Duodenal mucosa (tissue), 2 donors: ENCODE results near the gene ZNF804A.

Experiments
- H3K27ac ChIP-seq: one replicate; pipeline ENCODE4 v1.7.0; 2013; ENCODE audit warnings: low read depth, low read length
- H3K27me3 ChIP-seq, 2 donors: one replicate each; pipeline ENCODE4 v1.7.0; 2013; ENCODE audit warnings: low read length in 2 of 2, control low read depth in 1 of 2; ENCODE audit not compliant: insufficient read depth in 2 of 2, control insufficient read depth in 1 of 2
- H3K36me3 ChIP-seq, 2 donors: one replicate each; pipeline ENCODE4 v1.7.0; 2013; ENCODE audit warnings: low read length in 2 of 2, control low read depth in 1 of 2; ENCODE audit not compliant: insufficient read depth in 2 of 2, control insufficient read depth in 1 of 2
- H3K4me1 ChIP-seq, 2 donors: one replicate each; pipeline ENCODE4 v1.7.0; 2013; ENCODE audit warnings: low read length in 2 of 2, control low read depth in 1 of 2; ENCODE audit not compliant: insufficient read depth in 2 of 2, control insufficient read depth in 1 of 2
- H3K4me3 ChIP-seq, 2 donors: one replicate each; pipeline ENCODE4 v1.7.0; 2013; ENCODE audit warnings: low read length in 2 of 2, low read depth in 1 of 2
- H3K9ac ChIP-seq, 2 donors: one replicate each; pipeline ENCODE4 v1.7.0; 2013; ENCODE audit warnings: low read length in 2 of 2, low read depth in 1 of 2
- H3K9me3 ChIP-seq, 2 donors: one replicate each; pipeline ENCODE4 v1.7.0; 2013; ENCODE audit warnings: low read length in 2 of 2, control low read depth in 1 of 2; ENCODE audit not compliant: control insufficient read depth in 1 of 2

ZNF804A gene

DNA sequence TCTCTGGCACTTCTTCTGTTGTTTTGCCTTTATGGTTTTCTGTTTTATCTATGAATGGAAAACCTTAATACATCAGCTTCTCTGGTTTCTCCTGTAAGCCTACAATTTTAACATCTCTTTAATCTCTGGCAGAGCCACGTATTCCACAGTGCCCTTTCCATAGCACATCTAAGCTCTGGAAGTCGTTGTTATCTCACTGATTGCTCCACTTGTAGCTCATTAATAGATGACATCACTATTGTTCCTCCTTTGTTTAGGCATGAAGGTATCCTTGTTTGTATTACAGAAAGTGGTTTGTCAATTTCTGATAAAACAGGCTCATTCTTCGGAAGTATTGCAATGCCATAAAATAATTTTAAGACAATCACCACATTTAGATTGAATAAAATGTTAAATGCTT is 185.2 kb downstream of the ZNF804A start:
- H3K9ac ChIP-seq = no peak overlapping the region
- no peaks in the 10 kb centered on the region for H3K36me3 ChIP-seq
- no peaks in the 10 kb centered on the region for H3K27me3 ChIP-seq
- H3K4me1 ChIP-seq = no peaks in the 10 kb centered on the region
- H3K4me3 ChIP-seq = no peak overlapping the region
- no peaks in the 10 kb centered on the region for H3K9me3 ChIP-seq
- no peak overlapping the region for H3K27ac ChIP-seq

DNA sequence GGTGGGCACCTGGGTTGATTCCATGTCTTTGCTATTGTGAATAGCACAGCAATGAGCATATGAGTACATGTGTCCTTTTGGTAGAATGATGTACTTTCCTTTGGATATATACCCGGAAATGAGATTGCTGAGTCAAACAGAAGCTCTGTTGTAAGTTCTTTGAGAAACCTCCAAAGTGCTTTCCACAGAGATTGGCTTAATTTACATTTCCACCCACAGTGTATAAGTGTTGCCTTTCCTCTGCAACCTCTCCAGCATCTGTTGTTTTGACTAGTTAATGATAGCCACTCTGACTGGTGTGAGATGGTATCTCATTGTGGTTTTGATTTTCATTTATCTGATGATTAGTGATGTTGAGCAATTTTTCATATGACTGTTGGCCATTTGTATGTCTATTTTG is 194.8 kb downstream of the ZNF804A start:
- Histone ChIP-seq H3K4me1 (no peaks in the 10 kb centered on the region), H3K9ac (no peak overlapping the region), H3K9me3 (peaks cover 0 to 2% of the 10 kb centered on the region in 2 donors)

DNA sequence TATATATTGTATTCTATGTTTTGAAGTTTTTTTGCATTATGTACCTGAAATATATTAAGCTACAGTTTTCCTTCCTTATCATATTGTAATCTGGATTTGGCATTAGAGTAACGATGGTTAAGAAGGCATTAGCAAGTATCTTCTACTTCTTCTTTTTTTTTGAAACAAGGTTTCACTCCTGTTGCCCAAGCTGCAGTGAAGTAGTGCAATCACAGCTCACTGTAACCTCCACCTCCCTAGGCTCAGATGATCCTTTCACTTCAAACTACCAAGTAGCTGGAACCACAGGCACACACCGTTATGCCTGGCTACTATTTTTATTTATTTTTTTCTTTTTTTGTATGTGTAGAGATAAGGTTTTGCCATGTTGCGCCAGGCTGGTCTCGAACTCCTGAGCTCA is 201.1 kb downstream of the ZNF804A start:
- Histone ChIP-seq H3K9ac (no peak overlapping the region), H3K4me3 (no peak overlapping the region), H3K9me3 (no peaks in the 10 kb centered on the region), H3K36me3 (no peaks in the 10 kb centered on the region), H3K27ac (no peak overlapping the region), H3K4me1 (no peaks in the 10 kb centered on the region), H3K27me3 (no peaks in the 10 kb centered on the region)

More for the DNA sequence above, 194.8 kb downstream of the ZNF804A start:
- no peak overlapping the region for H3K27ac ChIP-seq
- no peak overlapping the region for H3K4me3 ChIP-seq
- no peaks in the 10 kb centered on the region for H3K27me3 ChIP-seq
- no peaks in the 10 kb centered on the region for H3K36me3 ChIP-seq

DNA sequence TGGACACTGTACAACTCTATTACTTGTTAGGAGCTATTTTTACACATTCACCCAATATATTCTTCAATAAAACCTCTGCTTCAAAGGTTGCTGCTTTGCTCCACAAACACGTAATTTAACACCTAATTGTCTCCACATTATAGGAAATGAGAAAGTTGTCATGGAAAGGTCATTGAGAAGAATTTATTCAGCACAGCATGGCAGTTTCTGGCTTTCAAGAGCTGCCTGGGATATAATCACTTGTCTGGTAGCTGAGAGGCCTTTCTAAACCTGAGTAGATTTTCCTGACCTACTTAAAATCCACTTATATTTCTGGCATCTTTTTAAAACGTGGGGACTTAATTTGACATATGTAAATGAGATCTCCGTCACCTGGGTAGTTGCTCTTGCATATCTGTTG is 216.1 kb downstream of the ZNF804A start:
- Histone ChIP-seq H3K9me3 (no peaks in the 10 kb centered on the region), H3K36me3 (no peaks in the 10 kb centered on the region), H3K27ac (no peak overlapping the region), H3K9ac (no peak overlapping the region), H3K27me3 (no peaks in the 10 kb centered on the region), H3K4me3 (no peak overlapping the region), H3K4me1 (no peaks in the 10 kb centered on the region)

DNA sequence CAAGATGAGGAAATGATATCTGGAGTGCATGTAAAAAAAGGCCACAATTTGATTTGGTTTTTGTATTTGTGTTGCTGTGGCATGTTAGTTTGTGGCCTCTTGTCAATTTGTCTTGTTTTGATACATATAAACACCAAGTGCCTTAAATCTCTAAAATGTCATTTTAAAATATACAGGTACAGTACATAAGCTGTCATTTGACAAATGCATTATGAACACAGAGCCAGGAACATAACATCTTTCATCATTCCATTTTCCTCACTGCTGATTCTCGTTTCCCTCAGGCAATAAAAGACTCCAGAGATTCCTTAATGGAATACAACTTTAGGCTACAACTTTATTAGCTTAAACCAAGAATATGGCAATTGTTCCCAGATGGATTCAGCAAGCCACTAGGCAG is 217.5 kb downstream of the ZNF804A start:
- no peaks in the 10 kb centered on the region for H3K9me3 ChIP-seq
- H3K4me3 ChIP-seq = no peak overlapping the region
- H3K27me3 ChIP-seq = no peaks in the 10 kb centered on the region
- no peak overlapping the region for H3K27ac ChIP-seq
- no peak overlapping the region for H3K9ac ChIP-seq
- no peaks in the 10 kb centered on the region for H3K36me3 ChIP-seq
- no peaks in the 10 kb centered on the region for H3K4me1 ChIP-seq

DNA sequence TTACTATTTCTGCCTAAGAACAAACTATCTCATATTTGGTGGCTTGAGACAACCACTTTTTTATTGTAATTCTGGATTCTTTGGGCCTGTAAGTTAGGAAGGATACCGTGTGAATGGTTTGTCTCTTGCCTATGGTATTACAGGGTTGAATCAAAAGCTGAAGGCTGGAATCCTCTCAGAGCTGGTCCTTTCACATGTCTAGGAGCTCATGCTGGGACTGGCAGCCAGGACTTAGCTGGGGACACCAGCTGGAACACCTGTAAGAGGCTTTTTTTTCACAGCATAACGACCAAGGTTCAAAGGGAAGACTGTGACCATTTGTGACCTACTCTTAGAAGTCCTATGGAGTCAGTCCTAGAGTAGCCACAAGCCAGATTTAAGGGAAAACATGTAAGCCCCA is 226.3 kb downstream of the ZNF804A start:
- H3K36me3 ChIP-seq = no peaks in the 10 kb centered on the region
- H3K4me1 ChIP-seq = no peaks in the 10 kb centered on the region
- H3K4me3 ChIP-seq = no peak overlapping the region
- H3K9ac ChIP-seq = no peak overlapping the region
- H3K9me3 ChIP-seq = no peaks in the 10 kb centered on the region
- no peaks in the 10 kb centered on the region for H3K27me3 ChIP-seq
- no peak overlapping the region for H3K27ac ChIP-seq

DNA sequence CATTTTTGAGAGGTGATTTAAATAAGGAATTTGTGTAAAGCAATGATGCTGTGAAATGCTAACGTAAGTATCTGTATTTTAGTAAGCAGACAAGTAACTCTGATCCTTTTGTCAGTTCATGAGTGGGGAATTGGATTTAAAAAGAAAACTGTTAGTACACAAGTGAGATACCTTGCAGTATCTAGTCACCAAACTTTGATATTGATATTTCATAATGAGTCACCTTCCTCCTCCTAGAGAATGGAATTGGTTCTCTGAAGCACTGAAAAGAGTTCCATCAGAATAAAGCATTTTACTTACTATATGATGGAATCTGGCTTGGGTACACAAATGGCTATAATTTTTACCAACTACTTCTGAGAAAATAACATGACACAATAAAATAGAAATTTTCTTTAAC is 232.2 kb downstream of the ZNF804A start:
- no peaks in the 10 kb centered on the region for H3K27me3 ChIP-seq
- H3K9ac ChIP-seq = no peak overlapping the region
- no peaks in the 10 kb centered on the region for H3K4me1 ChIP-seq
- H3K9me3 ChIP-seq = no peaks in the 10 kb centered on the region
- no peak overlapping the region for H3K4me3 ChIP-seq
- H3K36me3 ChIP-seq = no peaks in the 10 kb centered on the region
- H3K27ac ChIP-seq = no peak overlapping the region

DNA sequence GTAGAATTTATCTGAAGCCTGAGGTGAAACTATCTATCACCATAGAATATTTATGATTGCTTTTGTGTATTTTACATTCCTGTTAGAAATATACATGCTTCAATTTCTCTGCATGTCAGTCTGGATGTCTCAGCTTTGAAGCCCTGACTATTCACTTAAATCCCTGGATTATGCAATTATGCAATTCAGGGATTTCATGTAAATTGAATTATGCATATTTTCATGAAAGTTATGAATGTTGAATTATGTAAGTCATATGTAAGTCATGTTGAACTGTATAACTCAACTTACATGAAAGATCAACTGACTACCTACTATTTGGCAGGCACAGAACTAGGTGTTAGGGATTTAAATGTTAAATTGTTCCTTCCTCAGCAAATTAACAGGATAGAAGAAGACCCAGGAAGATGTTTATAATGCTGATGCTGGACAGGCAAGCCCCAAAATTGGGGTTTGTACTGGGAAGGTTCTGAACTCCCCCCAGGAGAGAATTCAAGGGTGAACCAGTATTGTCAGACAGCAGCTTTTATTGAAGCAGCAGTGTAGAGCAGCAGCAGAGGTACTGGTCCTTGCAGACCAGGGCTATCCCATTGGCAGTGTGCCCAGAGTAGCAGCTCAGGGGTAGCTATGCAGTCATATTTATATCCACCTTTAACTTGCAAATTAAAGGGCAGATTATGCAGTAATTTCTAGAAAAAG is 236.5 kb downstream of the ZNF804A start:
- no peak overlapping the region for H3K9ac ChIP-seq
- H3K27ac ChIP-seq = no peak overlapping the region
- H3K9me3 ChIP-seq = no peaks in the 10 kb centered on the region
- no peaks in the 10 kb centered on the region for H3K36me3 ChIP-seq
- no peaks in the 10 kb centered on the region for H3K4me1 ChIP-seq
- H3K4me3 ChIP-seq = no peak overlapping the region
- H3K27me3 ChIP-seq = no peaks in the 10 kb centered on the region

DNA sequence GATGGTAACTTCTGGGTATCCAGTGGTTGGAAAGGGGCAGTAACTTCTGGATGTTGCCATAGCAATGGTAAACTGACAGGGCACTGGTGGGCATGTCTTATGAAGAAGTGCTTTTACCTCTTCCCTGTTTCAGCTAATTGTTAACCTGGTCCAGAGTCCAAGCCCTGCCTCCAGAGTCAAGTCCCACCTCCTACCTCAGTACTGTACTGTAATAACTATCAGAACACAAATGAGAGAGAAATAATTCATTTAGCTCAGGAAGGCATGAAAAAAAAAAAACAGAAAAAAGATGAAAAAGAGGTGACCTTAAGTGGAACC is 237.0 kb downstream of the ZNF804A start:
- no peaks in the 10 kb centered on the region for H3K27me3 ChIP-seq
- no peak overlapping the region for H3K9ac ChIP-seq
- no peaks in the 10 kb centered on the region for H3K4me1 ChIP-seq
- H3K4me3 ChIP-seq = no peak overlapping the region
- H3K27ac ChIP-seq = no peak overlapping the region
- H3K36me3 ChIP-seq = no peaks in the 10 kb centered on the region
- no peaks in the 10 kb centered on the region for H3K9me3 ChIP-seq

DNA sequence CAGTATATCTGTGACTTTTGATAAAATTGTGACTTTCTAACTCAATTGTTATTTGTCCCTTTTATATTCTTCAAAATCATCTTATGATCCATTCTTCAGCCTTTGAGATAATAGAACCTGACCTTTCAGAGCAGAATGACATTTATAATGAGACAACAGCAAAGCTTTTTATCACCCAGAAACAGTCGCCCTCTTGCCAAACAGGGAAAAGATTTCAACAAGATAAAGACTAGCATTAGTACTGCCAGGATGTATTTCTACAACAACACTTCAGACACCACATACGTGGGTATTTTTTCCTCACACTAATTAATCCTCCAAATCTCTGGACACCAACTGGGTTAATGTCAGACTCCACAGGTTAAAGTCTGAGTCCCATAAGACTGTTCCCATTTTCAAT is 249.0 kb downstream of the ZNF804A start:
- Histone ChIP-seq H3K4me3 (no peak overlapping the region), H3K9me3 (no peaks in the 10 kb centered on the region), H3K9ac (no peak overlapping the region), H3K27me3 (no peaks in the 10 kb centered on the region), H3K4me1 (no peaks in the 10 kb centered on the region), H3K27ac (no peak overlapping the region), H3K36me3 (no peaks in the 10 kb centered on the region)

DNA sequence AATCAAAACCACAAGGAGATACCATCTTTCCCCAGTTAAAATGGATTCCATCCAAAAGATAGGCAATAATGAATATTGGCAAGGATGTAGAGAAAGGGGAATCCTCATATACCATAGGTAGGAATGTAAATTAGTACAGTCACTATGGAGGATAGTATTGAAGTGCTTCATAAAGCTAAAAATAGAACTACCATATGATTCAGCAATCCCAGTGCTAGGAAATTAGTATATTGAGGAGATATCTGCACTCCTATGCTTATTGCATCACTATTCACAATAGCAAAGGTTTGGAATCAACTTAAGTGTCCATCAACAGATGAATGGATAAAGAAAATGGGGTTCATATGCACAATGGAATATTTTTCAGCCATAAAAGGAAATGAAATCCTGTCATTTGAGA is 251.2 kb downstream of the ZNF804A start:
- no peaks in the 10 kb centered on the region for H3K27me3 ChIP-seq
- H3K36me3 ChIP-seq = no peaks in the 10 kb centered on the region
- H3K27ac ChIP-seq = no peak overlapping the region
- no peak overlapping the region for H3K9ac ChIP-seq
- no peaks in the 10 kb centered on the region for H3K4me1 ChIP-seq
- H3K4me3 ChIP-seq = no peak overlapping the region
- H3K9me3 ChIP-seq = no peaks in the 10 kb centered on the region
